T-helper 2 cell treated with Interferon-gamma antibody and Interleukin-4, amounts not matched to agents 5 μg/mL and 100 μg/mL, for 36 hours (primary cell): Measurements from ENCODE around the gene PNPLA7.
"Not testable (repeated sequence)": the region's sequence is repeated elsewhere in the genome, so short reads cannot be mapped to it uniquely, and the experiment has no call there.

Experiments
- DNase-seq: peaks from one replicate; pipeline ENCODE4 v3.0.0; 2021; ENCODE audit warnings: low spot score
- H3K27ac Mint-ChIP-seq: one replicate; pipeline ENCODE4 v1.8.0; 2021; ENCODE audit warnings: mild to moderate bottlenecking, mixed read lengths
- H3K27me3 Mint-ChIP-seq: one replicate; pipeline ENCODE4 v1.8.0; 2021; ENCODE audit warnings: low read depth, mixed read lengths
- H3K36me3 Mint-ChIP-seq: one replicate; pipeline ENCODE4 v1.8.0; 2021; ENCODE audit warnings: low read depth, mixed read lengths
- H3K4me1 Mint-ChIP-seq: one replicate; pipeline ENCODE4 v1.8.0; 2021; ENCODE audit warnings: low read depth, mixed read lengths
- H3K4me3 Mint-ChIP-seq: one replicate; pipeline ENCODE4 v1.8.0; 2022; ENCODE audit warnings: mild to moderate bottlenecking, moderate library complexity, mixed read lengths
- H3K9me3 Mint-ChIP-seq: one replicate; pipeline ENCODE4 v1.8.0; 2021; ENCODE audit warnings: mixed read lengths

PNPLA7 gene

DNA sequence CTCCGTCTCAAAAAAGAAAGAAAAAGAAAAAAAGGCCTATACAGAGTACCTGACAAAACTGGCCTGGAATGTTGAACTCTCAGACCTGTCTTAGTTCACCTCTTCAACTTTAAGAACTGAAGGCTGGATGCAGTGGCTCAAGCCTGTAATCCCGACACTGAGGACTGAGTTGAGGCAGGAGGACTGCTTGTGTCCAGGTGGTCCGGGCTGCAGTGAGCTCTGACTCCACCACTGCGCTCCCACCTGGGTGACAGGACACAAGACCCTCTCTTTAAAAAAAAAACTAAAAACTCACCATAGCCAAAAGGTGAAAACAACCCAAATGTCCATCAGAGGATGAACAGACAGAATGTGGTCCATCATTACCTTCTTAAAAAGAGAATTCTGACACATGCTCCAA is 7.9 kb upstream of the PNPLA7 start:
- H3K36me3 Mint-ChIP-seq, result peaks cover 32% of the 10 kb centered on the region
- no peak overlapping the region for H3K27ac Mint-ChIP-seq
- no peaks in the 10 kb centered on the region for H3K27me3 Mint-ChIP-seq
- H3K4me3 Mint-ChIP-seq, result no peak overlapping the region
- H3K9me3 Mint-ChIP-seq, result no peaks in the 10 kb centered on the region
- DNase-seq, result no peak
- peaks cover 3% of the 10 kb centered on the region for H3K4me1 Mint-ChIP-seq

DNA sequence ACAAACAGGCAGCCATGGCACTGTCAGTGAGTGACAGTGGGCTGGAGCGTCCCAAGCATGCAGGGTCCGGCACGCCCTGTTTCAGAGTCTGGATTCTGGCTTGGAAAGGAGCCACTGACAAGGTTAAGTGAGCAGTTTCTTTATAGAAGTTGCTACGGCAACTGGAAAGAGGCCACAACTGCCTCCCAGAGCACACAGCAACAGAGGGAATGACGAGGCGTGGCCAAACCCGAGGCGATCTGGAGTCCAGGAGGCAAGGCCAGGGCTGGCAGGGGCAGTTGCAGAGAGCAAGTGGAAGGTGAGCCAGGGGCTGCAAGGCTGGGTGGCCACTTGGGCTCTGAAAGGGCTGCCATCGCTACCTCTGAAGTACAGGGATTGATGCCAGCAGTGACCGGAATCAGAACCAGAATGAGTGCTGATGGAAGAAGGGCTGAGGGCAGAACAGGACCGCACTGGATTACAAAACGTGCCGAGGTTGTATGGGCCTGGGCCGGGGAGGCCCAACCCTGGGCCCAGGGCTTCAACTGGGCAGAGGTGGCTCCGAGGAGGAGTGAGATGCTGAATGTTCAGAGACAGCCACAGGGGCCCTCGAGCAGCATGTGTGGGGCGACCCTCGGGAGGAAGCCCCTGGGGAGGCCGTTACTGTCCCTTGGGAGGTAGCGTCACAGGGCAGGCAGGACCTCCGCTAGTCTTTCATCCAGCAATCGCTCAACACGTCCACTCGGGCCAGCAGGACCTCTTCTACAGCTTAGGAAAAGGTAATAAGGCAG is 6.1 kb upstream of the PNPLA7 start:
- Mint-ChIP-seq H3K36me3 (peaks cover 31% of the 10 kb centered on the region), H3K4me3 (no peak overlapping the region), H3K4me1 (peaks cover 7% of the 10 kb centered on the region), H3K27me3 (no peaks in the 10 kb centered on the region), H3K27ac (no peak overlapping the region), H3K9me3 (no peaks in the 10 kb centered on the region)
- no peak for DNase-seq

DNA sequence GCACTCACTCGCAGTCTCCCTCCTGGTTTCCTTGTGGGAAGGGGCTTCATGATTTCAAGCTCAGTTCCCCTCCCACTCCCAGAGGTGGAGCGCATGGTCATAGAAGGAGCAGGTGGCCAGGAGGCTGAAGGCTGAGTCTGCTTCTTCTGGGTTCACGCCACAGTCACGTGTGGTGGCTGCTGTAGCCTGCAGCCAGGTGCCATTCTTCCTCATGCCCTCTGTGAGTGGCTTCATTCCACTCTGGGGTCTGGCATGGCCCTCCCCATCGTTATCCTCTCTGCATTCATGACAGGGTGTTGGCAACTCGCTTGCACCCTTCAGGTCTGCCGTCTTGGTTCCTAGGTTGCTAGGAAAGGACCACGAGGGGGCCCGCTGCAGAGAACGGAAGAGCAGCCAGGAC is 5.0 kb upstream of the PNPLA7 start:
- H3K36me3 Mint-ChIP-seq, result peaks cover 31% of the 10 kb centered on the region
- no peak for DNase-seq
- no peaks in the 10 kb centered on the region for H3K9me3 Mint-ChIP-seq
- no peak overlapping the region for H3K4me3 Mint-ChIP-seq
- no peaks in the 10 kb centered on the region for H3K27me3 Mint-ChIP-seq
- H3K4me1 Mint-ChIP-seq, result peaks cover 9% of the 10 kb centered on the region
- H3K27ac Mint-ChIP-seq, result no peak overlapping the region

DNA sequence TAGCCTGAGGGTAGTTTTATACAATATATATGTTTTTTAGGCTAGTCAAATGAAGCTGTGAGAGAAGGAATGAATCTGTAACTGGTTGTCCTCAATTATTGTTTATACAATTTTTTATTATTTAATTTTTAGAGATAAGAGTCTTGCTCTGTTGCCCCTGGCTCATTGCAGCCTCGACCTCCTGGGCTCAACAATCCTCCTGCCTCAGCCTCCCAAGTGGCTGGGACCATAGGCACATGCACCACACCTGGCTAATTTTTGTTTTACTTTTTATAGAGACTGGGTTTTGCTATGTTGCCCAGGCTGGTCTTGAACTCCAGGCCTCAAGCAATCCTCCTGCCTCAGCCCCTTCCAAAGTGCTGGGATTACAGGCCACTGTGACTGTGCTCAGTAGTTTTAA is 4.1 kb upstream of the PNPLA7 start:
- H3K27me3 Mint-ChIP-seq, result no peaks in the 10 kb centered on the region
- no peaks in the 10 kb centered on the region for H3K9me3 Mint-ChIP-seq
- peaks cover 25% of the 10 kb centered on the region for H3K36me3 Mint-ChIP-seq
- no peak overlapping the region for H3K27ac Mint-ChIP-seq
- H3K4me3 Mint-ChIP-seq, result no peak overlapping the region
- no peak for DNase-seq
- peaks cover 16% of the 10 kb centered on the region for H3K4me1 Mint-ChIP-seq

DNA sequence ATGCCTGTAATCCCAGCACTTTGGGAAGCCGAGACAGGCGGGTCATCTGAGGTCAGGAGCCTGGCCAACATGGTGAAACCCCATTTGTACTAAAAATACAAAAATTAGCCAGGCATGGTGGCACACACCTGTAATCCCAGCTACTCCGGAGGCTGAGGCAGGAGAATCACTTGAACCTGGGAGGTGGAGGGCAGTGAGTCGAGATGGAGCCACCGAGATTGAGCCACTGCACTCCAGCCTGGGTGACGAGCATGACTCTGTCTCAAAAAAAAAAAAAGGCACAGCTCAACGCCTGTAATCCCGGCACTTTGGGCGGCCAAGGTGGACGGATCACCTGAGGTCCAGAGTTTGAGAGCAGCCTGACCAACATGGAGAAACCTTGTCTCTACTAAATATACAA is 3.5 kb upstream of the PNPLA7 start:
- H3K27ac Mint-ChIP-seq, H3K4me3 Mint-ChIP-seq, H3K27me3 Mint-ChIP-seq, DNase-seq, H3K9me3 Mint-ChIP-seq: not testable (repeated sequence)
- Mint-ChIP-seq H3K36me3 (peaks cover 25% of the 10 kb centered on the region), H3K4me1 (peaks cover 16% of the 10 kb centered on the region)

DNA sequence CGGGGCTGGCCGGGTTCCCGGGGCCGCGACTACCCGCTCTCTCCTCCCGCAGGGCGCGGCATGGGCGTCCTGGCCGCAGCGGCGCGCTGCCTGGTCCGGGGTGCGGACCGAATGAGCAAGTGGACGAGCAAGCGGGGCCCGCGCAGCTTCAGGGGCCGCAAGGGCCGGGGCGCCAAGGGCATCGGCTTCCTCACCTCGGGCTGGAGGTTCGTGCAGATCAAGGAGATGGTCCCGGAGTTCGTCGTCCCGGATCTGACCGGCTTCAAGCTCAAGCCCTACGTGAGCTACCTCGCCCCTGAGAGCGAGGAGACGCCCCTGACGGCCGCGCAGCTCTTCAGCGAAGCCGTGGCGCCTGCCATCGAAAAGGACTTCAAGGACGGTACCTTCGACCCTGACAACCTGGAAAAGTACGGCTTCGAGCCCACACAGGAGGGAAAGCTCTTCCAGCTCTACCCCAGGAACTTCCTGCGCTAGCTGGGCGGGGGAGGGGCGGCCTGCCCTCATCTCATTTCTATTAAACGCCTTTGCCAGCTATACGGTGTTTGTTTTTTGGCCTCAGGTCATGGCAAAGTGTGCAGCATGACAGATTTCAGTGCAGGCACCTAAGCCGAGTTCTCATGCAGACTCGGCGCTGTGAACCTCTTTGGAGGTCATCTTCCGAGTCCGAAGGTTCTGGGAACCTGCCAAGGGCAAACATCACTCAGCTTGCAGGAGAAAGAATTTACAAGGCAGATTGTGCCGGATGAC is 2.0 kb upstream of the PNPLA7 start:
- Mint-ChIP-seq H3K27ac (peak overlapping the region; percentile 87), H3K4me1 (peaks cover 16% of the 10 kb centered on the region)

DNA sequence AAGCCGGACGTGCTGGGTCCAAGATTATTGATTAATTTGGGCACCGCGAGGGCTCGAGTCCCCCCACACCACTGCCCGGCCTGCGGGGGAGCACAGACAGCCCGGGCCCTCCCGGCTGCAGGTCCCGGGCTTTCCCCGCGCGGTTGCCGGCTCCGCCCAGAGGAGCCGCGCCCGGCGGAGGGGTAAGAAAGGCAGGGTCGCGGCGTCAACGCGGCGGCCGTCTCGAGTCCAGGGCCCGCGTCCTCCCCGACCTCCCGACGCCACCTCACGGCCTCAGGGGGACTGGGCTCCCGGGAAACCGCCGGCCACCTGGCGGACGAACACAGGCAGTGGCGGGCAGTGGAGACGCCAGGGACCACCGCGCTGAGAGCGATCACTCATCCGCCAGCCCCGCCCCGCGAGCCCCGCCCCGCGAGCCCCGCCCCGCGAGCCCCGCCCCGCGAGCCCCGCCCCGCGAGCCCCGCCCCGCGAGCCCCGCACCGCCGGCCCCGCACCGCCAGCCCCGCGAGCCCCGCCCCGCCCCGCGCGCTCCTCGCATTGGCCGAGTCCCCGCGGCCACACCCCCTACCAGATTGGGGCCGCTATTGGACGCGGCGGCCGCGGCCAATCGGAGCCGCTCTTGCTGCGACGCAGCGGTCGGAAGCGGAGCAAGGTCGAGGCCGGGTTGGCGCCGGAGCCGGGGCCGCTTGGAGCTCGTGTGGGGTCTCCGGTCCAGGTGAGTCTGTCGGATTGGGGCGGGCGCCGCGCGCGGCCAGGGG is 1.2 kb upstream of the PNPLA7 start, which contains the start of gene MRPL41:
TSS of gene MRPL41 (plus strand) at position 616 of the 758 bp plus-strand sequence. CDS start 203 bp downstream, outside the sequence.
- Mint-ChIP-seq H3K4me1 (peaks cover 16% of the 10 kb centered on the region), H3K27me3 (no peaks in the 10 kb centered on the region), H3K36me3 (peaks cover 19% of the 10 kb centered on the region), H3K27ac (peak within 1 kb of the TSS; percentile 87), H3K4me3 (peak within 1 kb of the TSS; percentile 90), H3K9me3 (no peaks in the 10 kb centered on the region)
- DNase-seq, result peak; percentile 92

More for the DNA sequence above, 2.0 kb upstream of the PNPLA7 start:
- H3K27me3 Mint-ChIP-seq, result no peaks in the 10 kb centered on the region
- peaks cover 21% of the 10 kb centered on the region for H3K36me3 Mint-ChIP-seq
- no peaks in the 10 kb centered on the region for H3K9me3 Mint-ChIP-seq
- DNase-seq, result no peak
- peak overlapping the region; percentile 90 for H3K4me3 Mint-ChIP-seq

DNA sequence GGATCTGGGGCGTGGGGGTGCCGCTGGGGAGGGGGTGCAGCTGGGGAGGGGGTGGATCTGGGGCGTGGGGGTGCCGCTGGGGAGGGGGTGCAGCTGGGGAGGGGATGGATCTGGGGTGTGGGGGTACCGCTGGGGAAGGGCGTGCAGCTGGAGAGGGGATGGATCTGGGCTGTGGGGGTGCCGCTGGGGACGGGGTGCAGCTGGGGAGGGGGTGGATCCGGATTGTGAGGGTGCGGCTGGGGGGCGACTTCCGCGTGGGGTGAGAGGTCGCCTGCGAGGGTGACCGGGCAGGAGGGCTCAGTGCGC is 709 bp upstream of the PNPLA7 start:
- Mint-ChIP-seq H3K27ac (peak overlapping the region; percentile 41), H3K4me3 (peak overlapping the region; percentile 67), H3K4me1 (peaks cover 16% of the 10 kb centered on the region), H3K36me3 (peaks cover 17% of the 10 kb centered on the region)
- not testable (repeated sequence) for DNase-seq, H3K9me3 Mint-ChIP-seq, H3K27me3 Mint-ChIP-seq

DNA sequence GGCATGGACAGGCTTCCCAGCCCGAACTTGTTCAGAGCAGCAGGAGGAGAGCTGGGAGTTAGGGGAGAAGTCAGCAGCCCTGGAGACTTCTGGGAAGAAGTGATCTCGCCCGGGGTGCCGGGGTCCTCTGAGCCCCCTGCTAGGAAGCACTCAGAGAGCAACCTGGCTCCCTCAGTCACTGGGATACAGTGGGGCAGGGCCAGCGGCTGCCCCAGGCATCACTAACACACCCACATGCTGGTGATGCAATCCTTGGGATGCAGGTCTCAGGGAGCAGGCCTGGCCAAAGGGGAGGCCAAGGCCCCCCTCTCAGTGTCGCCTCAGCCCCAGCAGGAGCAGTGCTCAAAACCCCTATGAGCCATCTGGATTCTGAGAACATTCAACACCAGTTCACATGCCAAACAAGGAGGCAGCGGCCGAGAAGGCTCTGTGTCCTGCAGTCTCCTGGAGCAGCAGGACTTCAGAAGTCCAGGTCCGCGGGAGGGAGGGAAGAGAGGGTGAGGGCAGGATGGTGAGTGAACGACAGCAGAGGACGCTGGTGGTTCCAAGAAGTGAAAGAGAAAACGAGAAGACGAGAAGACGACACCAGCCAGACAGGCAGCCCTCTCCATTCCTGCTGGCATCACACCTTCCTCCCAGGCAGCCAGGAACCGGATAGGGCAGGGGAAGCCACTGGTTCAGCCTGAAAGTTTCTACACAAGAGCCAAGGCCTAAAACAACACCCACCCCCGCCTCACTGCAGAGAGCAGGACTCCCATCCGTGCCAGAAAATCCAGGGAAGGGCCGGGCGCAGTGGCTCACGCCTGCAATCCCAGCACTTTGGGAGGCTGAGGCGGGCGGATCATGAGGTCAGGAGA is 2.3 kb downstream of the PNPLA7 start:
- peaks cover 13% of the 10 kb centered on the region for H3K4me1 Mint-ChIP-seq
- H3K27me3 Mint-ChIP-seq, result no peaks in the 10 kb centered on the region
- no peak overlapping the region for H3K27ac Mint-ChIP-seq
- H3K9me3 Mint-ChIP-seq, result no peaks in the 10 kb centered on the region
- H3K36me3 Mint-ChIP-seq, result peaks cover 5% of the 10 kb centered on the region
- DNase-seq, result no peak
- H3K4me3 Mint-ChIP-seq, result no peak overlapping the region

DNA sequence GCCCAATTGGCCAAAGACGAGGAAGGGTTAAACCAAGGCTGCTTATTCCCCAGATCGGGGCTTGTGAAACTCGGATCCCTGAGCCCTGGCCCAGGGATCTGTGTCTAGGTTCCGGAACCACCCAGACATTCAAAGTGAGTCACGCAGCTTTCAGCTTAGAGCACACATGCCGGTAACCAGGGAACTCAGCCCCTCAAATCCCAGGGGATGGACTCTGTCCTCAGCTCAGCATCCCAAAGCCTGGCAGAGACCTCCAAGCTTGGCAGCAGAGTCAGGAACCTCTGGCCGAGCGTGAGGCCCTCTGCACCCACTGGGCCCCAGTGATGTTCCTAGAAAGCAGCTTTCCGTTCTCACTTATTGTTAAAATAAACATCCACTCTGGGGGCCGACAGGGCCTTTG is 5.1 kb downstream of the PNPLA7 start:
- Mint-ChIP-seq H3K27ac (no peak overlapping the region), H3K4me3 (no peak overlapping the region), H3K27me3 (no peaks in the 10 kb centered on the region), H3K9me3 (no peaks in the 10 kb centered on the region), H3K4me1 (peaks cover 6% of the 10 kb centered on the region), H3K36me3 (no peaks in the 10 kb centered on the region)
- DNase-seq, result no peak

DNA sequence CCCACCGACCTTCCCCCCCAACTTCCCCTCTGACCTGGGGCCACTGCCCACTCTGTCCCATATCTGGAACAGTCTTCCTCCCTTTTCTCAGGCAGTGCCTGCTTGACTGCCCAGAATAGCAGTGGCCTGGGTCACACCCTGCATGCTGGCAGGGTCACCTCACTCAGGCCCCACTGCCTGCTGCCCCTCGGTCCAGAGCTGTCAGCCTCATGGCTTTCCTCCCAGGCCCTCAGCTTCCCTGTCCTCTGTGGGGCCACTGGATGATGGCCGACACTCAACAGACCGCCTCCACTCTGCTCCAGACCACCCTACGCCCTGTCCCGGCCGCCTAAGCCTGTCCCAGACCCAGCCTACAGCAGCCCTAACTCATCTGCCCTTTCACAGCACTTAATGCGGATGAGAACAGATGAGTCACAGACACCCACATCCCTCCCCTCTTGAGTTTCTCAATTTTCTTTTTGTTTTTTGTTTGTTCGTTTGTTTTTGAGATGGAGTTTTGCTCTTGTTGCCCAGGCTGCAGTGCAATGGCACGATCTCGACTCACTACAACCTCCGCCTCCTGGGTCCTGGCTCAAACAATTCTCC is 5.9 kb downstream of the PNPLA7 start:
- Mint-ChIP-seq H3K9me3 (no peaks in the 10 kb centered on the region), H3K4me3 (no peak overlapping the region), H3K36me3 (no peaks in the 10 kb centered on the region), H3K27ac (no peak overlapping the region), H3K27me3 (no peaks in the 10 kb centered on the region), H3K4me1 (no peaks in the 10 kb centered on the region)
- no peak for DNase-seq

DNA sequence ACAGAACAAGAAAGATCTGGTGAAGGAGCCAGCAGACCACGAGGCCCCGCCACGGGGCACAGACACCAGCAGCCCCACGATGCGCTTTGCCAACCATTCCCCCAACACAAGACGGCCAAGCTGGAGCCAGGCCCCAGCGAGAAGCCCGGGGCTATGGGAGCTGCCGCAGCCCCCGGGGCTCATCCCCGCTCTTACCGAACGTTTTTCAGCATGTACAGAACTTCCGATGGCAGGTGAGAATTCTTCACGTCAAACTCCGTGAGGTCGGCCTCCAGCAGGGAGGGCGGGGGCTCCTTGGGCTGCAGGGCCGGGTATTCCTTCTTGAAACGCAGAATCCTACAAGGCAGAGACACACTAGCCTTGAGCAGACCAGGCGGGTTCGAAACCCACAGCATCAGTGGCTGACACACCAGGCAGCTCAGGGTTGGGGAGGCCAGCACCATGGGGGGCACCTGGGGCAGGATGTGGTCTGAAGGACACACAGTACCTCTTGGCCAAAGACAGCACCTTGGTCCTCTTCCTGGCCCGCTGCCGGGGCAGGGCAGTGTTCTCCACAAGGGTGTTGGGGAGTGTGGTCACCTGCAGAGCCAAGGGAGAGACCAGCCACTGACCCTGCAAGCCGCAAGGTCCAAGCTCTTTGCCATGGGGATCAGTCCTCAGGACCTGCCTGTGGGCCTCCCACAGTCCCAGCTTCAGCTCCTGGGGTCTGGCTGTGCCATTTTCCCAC is 6.8 kb downstream of the PNPLA7 start:
- Mint-ChIP-seq H3K36me3 (no peaks in the 10 kb centered on the region), H3K4me3 (no peak overlapping the region), H3K9me3 (no peaks in the 10 kb centered on the region), H3K27me3 (no peaks in the 10 kb centered on the region), H3K4me1 (no peaks in the 10 kb centered on the region), H3K27ac (no peak overlapping the region)
- DNase-seq, result no peak

DNA sequence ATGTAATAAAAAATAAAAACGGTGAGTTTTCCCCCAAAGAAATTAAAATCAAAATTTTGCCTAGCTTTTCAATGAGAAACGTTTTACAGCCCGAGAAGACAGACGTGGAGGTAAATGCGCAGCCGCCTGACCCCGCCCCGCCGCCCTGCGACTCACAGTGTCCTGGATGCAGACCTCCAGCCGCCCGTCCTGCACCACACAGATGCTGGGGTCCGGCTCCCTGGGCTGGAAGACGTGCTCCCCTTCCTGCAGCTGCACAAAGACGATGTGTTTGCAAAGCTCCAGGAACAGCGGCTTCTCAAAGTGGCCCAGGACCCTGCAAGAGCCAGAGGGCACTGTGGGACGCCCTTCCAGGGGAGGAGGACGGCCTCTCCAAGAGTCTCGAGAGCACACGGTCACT is 7.7 kb downstream of the PNPLA7 start:
- no peaks in the 10 kb centered on the region for H3K27me3 Mint-ChIP-seq
- H3K9me3 Mint-ChIP-seq, result no peaks in the 10 kb centered on the region
- H3K27ac Mint-ChIP-seq, result no peak overlapping the region

More for the DNA sequence above, 7.7 kb downstream of the PNPLA7 start:
- DNase-seq, result no peak
- Mint-ChIP-seq H3K36me3 (no peaks in the 10 kb centered on the region), H3K4me1 (no peaks in the 10 kb centered on the region), H3K4me3 (no peak overlapping the region)
